SK-N-SH treated with all-trans-retinoic acid at 6 μM for 48 hours (cell line): ENCODE measurements around the gene ZDHHC9.

Experiments
- ATAC-seq: fragments of 200-7000 bp; cut with Tn5 transposase; 3 replicates; pipeline ENCODE4 v1.9.1; 2020; ENCODE audit warnings: mild to moderate bottlenecking, moderate library complexity
- ARNTL ChIP-seq: fragments of 450-650 bp; formaldehyde crosslinking; IDR thresholded peaks from 2 replicates; pipeline ENCODE4 v1.5.0; 2020; ENCODE audit warnings: low read depth, mild to moderate bottlenecking, moderate library complexity, borderline replicate concordance
- BACH2 ChIP-seq: fragments of 250-450 bp; sonication (Bioruptor Pico); IDR thresholded peaks from 2 replicates; pipeline ENCODE4 v1.9.0; 2021; ENCODE audit warnings: mild to moderate bottlenecking, borderline replicate concordance
- CSDC2 ChIP-seq: fragments of 250-450 bp; sonication (Bioruptor Pico); IDR thresholded peaks from 2 replicates; pipeline ENCODE4 v1.5.0; 2020; ENCODE audit warnings: mild to moderate bottlenecking, moderate library complexity
- ESRRG ChIP-seq: fragments of 250-450 bp; sonication (Bioruptor Pico); IDR thresholded peaks from 2 replicates; pipeline ENCODE4 v1.6.1; 2021; ENCODE audit warnings: mild to moderate bottlenecking
- GLIS3 ChIP-seq: fragments of 250-450 bp; sonication (Bioruptor Pico); IDR thresholded peaks from 2 replicates; pipeline ENCODE4 v1.5.0; 2020; ENCODE audit warnings: mild to moderate bottlenecking, moderate library complexity
- ISL1 ChIP-seq: fragments of 250-450 bp; sonication (Bioruptor Pico); IDR thresholded peaks from 2 replicates; pipeline ENCODE4 v2.1.2; 2022; ENCODE audit warnings: mild to moderate bottlenecking, moderate library complexity
- OSR1 ChIP-seq: fragments of 250-450 bp; sonication (Bioruptor Pico); IDR thresholded peaks from 2 replicates; pipeline ENCODE4 v1.8.0; 2022; ENCODE audit warnings: moderate library complexity, mild to moderate bottlenecking, inconsistent platforms
- PATZ1 ChIP-seq: fragments of 250-450 bp; sonication (Bioruptor Pico); IDR thresholded peaks from 2 replicates; pipeline ENCODE4 v1.8.0; 2020; ENCODE audit warnings: mild to moderate bottlenecking, moderate library complexity, borderline replicate concordance
- POU6F1 ChIP-seq: fragments of 250-450 bp; sonication (Bioruptor Pico); IDR thresholded peaks from 2 replicates; pipeline ENCODE4 v1.8.0; 2021; ENCODE audit warnings: low read depth, mild to moderate bottlenecking, moderate library complexity, borderline replicate concordance
- PPARA ChIP-seq: fragments of 250-450 bp; sonication (Bioruptor Pico); IDR thresholded peaks from 2 replicates; pipeline ENCODE4 v1.5.0; 2020; ENCODE audit warnings: mild to moderate bottlenecking, borderline replicate concordance
- RARB ChIP-seq: fragments of 250-450 bp; sonication (Bioruptor Pico); IDR thresholded peaks from 2 replicates; pipeline ENCODE4 v1.8.0; 2021; ENCODE audit warnings: mild to moderate bottlenecking, moderate library complexity
- SNAI2 ChIP-seq: fragments of 250-450 bp; sonication (Bioruptor Pico); IDR thresholded peaks from 2 replicates; pipeline ENCODE4 v1.5.0; 2020; ENCODE audit warnings: mild to moderate bottlenecking, moderate library complexity
- TCF4 ChIP-seq: fragments of 250-450 bp; sonication (Bioruptor Pico); IDR thresholded peaks from 2 replicates; pipeline ENCODE4 v1.8.0; 2021; ENCODE audit warnings: mild to moderate bottlenecking, moderate library complexity, borderline replicate concordance
- TSHZ2 ChIP-seq: fragments of 250-450 bp; sonication (Bioruptor Pico); IDR thresholded peaks from 2 replicates; pipeline ENCODE4 v1.5.0; 2020; ENCODE audit warnings: mild to moderate bottlenecking, moderate library complexity
- ZC3H10 ChIP-seq: fragments of 250-450 bp; sonication (Bioruptor Pico); IDR thresholded peaks from 2 replicates; pipeline ENCODE4 v1.5.1; 2021; ENCODE audit warnings: mild to moderate bottlenecking, moderate library complexity
- ZFP3 ChIP-seq: fragments of 250-450 bp; sonication (Bioruptor Pico); IDR thresholded peaks from 2 replicates; pipeline ENCODE4 v1.5.0; 2020; ENCODE audit warnings: mild to moderate bottlenecking, moderate library complexity
- ZNF565 ChIP-seq: fragments of 450-650 bp; formaldehyde crosslinking; conservative IDR thresholded peaks from 2 replicates; pipeline ENCODE4 v1.5.0; 2020; ENCODE audit warnings: low read depth, mild to moderate bottlenecking, moderate library complexity
- ZNF70 ChIP-seq: fragments of 450-650 bp; formaldehyde crosslinking; IDR thresholded peaks from 2 replicates; pipeline ENCODE4 v1.5.0; 2020; ENCODE audit warnings: mild to moderate bottlenecking, moderate library complexity
- ZNF8 ChIP-seq: fragments of 450-650 bp; formaldehyde crosslinking; IDR thresholded peaks from 2 replicates; pipeline ENCODE4 v1.5.0; 2020; ENCODE audit warnings: mild to moderate bottlenecking, moderate library complexity
- TF ChIP-seq, protein P1 (sequence below): fragments of 250-450 bp; sonication (Bioruptor Pico); IDR thresholded peaks from 2 replicates; pipeline ENCODE4 v1.5.1; 2020; ENCODE audit warnings: low read depth, mild to moderate bottlenecking, moderate library complexity

The ZDHHC9 gene

DNA sequence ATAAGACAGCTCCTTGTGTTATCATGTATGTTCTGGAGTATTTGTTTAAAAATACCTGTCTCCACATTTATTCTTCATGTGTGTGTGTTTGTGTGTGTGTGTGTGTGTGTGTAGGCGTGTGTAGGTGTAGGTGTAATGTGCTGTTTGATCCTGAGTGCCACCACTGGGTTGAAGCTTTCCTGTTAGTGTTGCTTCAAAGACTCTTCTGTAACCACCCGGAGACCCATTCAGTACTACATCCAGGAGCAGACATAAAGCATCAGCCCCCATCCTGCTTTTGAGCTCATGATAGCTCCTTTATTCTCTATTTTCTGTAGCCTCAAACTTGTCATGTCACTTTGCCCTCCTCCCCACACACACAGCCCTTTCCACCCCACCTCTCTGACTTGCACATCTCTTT is 3.0 kb upstream of the ZDHHC9 start:
- ATAC-seq = no peak
- no peak for TF ChIP-seq RARB (CRISPR knock-in tag)
- no peak for TF ChIP-seq SNAI2 (CRISPR knock-in tag)
- TF ChIP-seq OSR1 (CRISPR knock-in tag) = no peak
- no peak for TF ChIP-seq CSDC2 (CRISPR knock-in tag)
- TF ChIP-seq, protein P1, sequence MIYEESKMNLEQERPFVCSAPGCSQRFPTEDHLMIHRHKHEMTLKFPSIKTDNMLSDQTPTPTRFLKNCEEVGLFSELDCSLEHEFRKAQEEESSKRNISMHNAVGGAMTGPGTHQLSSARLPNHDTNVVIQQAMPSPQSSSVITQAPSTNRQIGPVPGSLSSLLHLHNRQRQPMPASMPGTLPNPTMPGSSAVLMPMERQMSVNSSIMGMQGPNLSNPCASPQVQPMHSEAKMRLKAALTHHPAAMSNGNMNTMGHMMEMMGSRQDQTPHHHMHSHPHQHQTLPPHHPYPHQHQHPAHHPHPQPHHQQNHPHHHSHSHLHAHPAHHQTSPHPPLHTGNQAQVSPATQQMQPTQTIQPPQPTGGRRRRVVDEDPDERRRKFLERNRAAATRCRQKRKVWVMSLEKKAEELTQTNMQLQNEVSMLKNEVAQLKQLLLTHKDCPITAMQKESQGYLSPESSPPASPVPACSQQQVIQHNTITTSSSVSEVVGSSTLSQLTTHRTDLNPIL = no peak
- TF ChIP-seq BACH2 = no peak
- TF ChIP-seq ZNF70 (CRISPR knock-in tag) = no peak
- no peak for TF ChIP-seq ZFP3 (CRISPR knock-in tag)
- no peak for TF ChIP-seq TCF4 (CRISPR knock-in tag)
- TF ChIP-seq ZNF565 (CRISPR knock-in tag) = no peak
- TF ChIP-seq, all 23 proteins: peak for 0

- ATAC-seq = no peak
- TF ChIP-seq ZC3H10 (CRISPR knock-in tag) (no peak), GLIS3 (CRISPR knock-in tag) (no peak), PPARA (CRISPR knock-in tag) (no peak)
Measured at GRCh38 chrX:129845616-129846190, 2.0 kb upstream of the ZDHHC9 start.

- ATAC-seq = no peak; the same call in 2 of the 3 replicates
Measured at GRCh38 chrX:129843209-129843458, 552 bp downstream of the ZDHHC9 start.

DNA sequence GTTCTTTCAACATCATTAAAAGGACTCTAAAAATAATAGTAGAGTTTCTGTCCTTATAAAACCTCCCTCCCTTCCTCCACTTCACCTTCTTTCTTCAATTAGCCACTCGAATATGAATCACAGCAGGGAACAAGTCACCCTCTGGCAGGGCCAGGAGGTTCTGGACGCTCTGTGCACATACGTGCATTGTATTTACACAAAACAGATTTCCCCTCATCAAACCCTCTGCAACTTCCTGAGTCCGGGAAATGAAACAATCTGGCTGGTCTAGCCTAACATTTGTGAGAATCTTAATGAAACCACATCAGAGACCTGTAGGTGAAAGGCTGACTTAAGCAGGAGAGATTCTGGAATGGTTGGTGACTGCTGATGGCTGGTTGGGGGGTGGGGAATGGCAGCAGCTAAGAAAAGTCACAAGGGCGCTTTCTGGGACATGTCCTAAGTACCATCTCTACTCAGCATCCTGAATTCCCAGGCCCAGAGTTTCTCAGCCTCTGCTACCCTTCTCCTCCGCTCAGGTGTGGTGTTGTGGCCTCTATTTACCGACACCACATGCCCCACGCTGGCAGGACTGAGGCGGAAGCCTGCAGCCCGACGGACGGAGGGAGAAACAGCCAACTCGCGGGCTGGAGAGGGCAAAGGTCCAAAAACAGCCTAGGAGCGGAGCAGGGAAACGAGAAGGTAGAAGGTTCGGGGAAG is 1.0 kb downstream of the ZDHHC9 start:
- peak; percentile 19 for ATAC-seq
- no peak for TF ChIP-seq TSHZ2 (CRISPR knock-in tag)
- no peak for TF ChIP-seq ESRRG (CRISPR knock-in tag)
- no peak for TF ChIP-seq ISL1
- TF ChIP-seq, protein P1 = no peak
- no peak for TF ChIP-seq ZC3H10 (CRISPR knock-in tag)
- TF ChIP-seq ARNTL (CRISPR knock-in tag) = no peak
- no peak for TF ChIP-seq PATZ1 (CRISPR knock-in tag)
- no peak for TF ChIP-seq POU6F1 (CRISPR knock-in tag)

More at GRCh38 chrX:129843209-129843458, 552 bp downstream of the ZDHHC9 start:
- no peak for TF ChIP-seq ESRRG (CRISPR knock-in tag)
- TF ChIP-seq SNAI2 (CRISPR knock-in tag) = no peak
- no peak for TF ChIP-seq ZNF8 (CRISPR knock-in tag)
- TF ChIP-seq PATZ1 (CRISPR knock-in tag) = no peak
